ENCODE measurements around the gene OTOP2. TPM values are rescaled to one million over a fixed set of nuclear protein-coding genes. Genes with fewer than 3 reads are reported as not detected.

Gene OTOP2, protein sequence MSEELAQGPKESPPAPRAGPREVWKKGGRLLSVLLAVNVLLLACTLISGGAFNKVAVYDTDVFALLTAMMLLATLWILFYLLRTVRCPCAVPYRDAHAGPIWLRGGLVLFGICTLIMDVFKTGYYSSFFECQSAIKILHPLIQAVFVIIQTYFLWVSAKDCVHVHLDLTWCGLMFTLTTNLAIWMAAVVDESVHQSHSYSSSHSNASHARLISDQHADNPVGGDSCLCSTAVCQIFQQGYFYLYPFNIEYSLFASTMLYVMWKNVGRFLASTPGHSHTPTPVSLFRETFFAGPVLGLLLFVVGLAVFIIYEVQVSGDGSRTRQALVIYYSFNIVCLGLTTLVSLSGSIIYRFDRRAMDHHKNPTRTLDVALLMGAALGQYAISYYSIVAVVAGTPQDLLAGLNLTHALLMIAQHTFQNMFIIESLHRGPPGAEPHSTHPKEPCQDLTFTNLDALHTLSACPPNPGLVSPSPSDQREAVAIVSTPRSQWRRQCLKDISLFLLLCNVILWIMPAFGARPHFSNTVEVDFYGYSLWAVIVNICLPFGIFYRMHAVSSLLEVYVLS
- not detected for total RNA-seq

DNA sequence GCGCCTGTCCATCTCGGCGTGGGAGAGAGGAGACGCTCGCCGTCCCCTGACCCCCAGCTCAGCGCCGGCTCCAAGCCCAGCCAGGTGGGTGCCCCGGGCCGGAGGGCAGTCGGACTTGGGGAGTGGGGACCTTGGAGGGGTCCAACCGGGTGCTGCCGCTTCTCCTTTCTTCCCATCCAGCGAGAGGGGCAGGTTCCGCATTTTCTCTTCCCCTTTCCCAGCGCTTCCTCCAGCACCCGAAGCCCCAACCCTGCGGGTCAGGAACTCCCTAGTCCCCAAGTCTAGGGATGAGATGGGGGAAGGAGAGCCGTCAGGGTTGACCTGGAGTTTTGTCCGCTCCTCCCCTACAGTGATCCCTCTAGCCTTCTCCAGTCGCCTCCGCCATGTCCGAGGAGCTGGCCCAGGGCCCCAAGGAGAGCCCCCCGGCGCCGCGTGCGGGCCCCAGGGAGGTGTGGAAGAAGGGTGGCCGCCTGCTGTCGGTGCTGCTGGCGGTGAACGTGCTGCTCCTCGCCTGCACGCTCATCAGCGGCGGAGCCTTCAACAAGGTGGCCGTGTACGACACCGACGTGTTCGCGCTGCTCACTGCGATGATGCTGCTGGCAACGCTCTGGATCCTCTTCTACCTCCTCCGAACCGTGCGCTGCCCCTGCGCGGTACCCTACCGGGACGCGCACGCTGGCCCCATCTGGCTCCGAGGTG, at the start of gene OTOP2:
Gene OTOP2, plus strand, starts transcription at position 24 of the 699 bp plus-strand sequence. Its CDS starts 360 bp downstream, at position 384.
- TF ChIP-seq EP300 (IDR thresholded peaks at IDR 0.05) (no peak), POLR2AphosphoS5 (IDR thresholded peaks at IDR 0.05) (no peak), POLR2A (IDR thresholded peaks at IDR 0.05) (no peak)
- H3K27me3 ChIP-seq = peaks cover 0 to 46% (median 20%) of the 10 kb centered on the region in 4 donors
- DNase-seq = peak; percentile 58 to 81
- H3K4me1 ChIP-seq = peaks cover 22 to 23% (median 22%) of the 10 kb centered on the region in 4 donors
- H3K4me3 ChIP-seq = peak within 1 kb of the TSS in 3 of 4 donors; percentile 23 to 43 (median 40)
- no peaks in the 10 kb centered on the region for H3K9me3 ChIP-seq
- 3 to 4% methylated on average over 6 to 46 of the region's 54 CpGs for WGBS, 2 donors
- H3K27ac ChIP-seq = no peak within 1 kb of the TSS
- H3K36me3 ChIP-seq = no peaks in the 10 kb centered on the region
- peak in 1 of 2 donors; percentile 61 for ATAC-seq (ENCODE audit: low FRiP score in 2 of 2)

DNA sequence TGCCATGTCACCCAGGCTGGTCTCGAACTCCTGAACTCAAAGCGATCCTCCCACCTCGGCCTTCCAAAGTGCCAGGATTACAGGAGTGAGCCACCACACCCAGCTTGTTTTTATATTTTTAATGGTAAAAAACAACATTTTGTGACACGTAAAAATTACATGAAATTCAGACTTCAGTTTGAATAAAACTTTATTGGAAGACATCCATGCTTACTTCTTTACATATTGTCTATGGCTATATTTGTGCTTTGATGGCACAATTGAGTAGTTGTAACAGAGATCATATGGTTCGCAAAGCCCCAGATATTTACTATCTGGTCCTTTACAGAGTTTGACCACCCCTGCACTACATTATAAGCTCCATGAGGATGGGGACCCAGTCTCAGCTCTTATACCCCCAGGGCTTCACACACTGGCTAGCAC, 49.4 kb upstream of the OTOP2 start:
- 96 to 100% methylated on average over 5 of the region's 5 CpGs for WGBS, 2 donors
- Histone ChIP-seq H3K4me1 (peaks cover 13 to 19% (median 15%) of the 10 kb centered on the region in 4 donors), H3K36me3 (no peaks in the 10 kb centered on the region), H3K27me3 (no peaks in the 10 kb centered on the region), H3K4me3 (no peak overlapping the region), H3K9me3 (no peaks in the 10 kb centered on the region), H3K27ac (no peak overlapping the region)
- ATAC-seq (ENCODE audit: low FRiP score in 2 of 2) = no peak
- no peak for DNase-seq
- TF ChIP-seq, protein P1, sequence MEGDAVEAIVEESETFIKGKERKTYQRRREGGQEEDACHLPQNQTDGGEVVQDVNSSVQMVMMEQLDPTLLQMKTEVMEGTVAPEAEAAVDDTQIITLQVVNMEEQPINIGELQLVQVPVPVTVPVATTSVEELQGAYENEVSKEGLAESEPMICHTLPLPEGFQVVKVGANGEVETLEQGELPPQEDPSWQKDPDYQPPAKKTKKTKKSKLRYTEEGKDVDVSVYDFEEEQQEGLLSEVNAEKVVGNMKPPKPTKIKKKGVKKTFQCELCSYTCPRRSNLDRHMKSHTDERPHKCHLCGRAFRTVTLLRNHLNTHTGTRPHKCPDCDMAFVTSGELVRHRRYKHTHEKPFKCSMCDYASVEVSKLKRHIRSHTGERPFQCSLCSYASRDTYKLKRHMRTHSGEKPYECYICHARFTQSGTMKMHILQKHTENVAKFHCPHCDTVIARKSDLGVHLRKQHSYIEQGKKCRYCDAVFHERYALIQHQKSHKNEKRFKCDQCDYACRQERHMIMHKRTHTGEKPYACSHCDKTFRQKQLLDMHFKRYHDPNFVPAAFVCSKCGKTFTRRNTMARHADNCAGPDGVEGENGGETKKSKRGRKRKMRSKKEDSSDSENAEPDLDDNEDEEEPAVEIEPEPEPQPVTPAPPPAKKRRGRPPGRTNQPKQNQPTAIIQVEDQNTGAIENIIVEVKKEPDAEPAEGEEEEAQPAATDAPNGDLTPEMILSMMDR (IDR thresholded peaks at IDR 0.05) = no peak
- no peak for TF ChIP-seq EP300 (IDR thresholded peaks at IDR 0.05)

DNA sequence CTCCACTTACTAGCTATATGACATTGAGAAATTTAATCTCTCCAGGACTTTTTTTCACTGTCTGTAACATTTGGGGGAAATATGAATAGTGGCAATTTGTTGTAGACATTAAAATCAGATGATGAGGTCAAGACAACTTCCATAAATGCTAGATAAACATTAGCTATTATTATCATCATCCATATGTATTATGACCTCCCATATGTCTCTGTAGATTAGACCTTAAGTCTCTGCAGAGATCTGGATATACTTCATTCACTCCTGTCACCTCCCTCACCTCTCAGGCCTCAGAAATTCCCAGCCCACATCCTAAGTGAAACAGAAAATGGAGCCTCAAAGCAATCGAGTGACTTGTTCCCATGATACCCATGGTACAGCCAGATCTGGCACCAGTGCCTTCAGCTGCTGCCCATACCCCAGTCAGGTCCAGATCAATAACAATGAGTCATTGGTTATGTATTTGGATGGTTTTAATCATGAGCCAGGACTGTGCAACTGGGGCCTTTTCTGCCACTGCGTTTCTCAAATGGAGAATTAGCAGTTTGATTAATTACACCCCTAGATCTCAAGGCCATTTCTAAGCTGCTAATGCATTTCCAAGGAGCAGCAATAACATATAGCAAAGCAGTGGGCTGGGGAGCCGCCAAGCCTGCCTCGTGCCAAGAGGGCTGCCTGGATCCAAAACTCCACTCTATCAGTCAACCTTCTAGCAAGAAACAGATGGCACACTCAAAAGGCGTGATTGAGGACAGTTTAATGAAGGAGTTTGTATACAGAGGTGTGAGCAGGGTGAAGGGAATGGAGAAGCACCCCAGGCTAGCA, 48.7 kb upstream of the OTOP2 start:
- WGBS, 2 donors = 63 to 78% methylated on average over 5 of the region's 5 CpGs
- H3K36me3 ChIP-seq = no peaks in the 10 kb centered on the region
- H3K27ac ChIP-seq = no peak overlapping the region
- DNase-seq = no peak
- H3K27me3 ChIP-seq = no peaks in the 10 kb centered on the region
- H3K4me3 ChIP-seq = no peak overlapping the region
- TF ChIP-seq, protein P1 (IDR thresholded peaks at IDR 0.05) = no peak
- TF ChIP-seq EP300 (IDR thresholded peaks at IDR 0.05) (no peak), POLR2A (IDR thresholded peaks at IDR 0.05) (no peak)
- no peaks in the 10 kb centered on the region for H3K9me3 ChIP-seq
- H3K4me1 ChIP-seq = peaks cover 13 to 19% (median 15%) of the 10 kb centered on the region in 4 donors
- ATAC-seq (ENCODE audit: low FRiP score in 2 of 2) = no peak

GRCh38 chr17:74875977-74876593, 48.0 kb upstream of the OTOP2 start:
- Histone ChIP-seq H3K27ac (no peak overlapping the region), H3K4me3 (no peak overlapping the region), H3K9me3 (no peaks in the 10 kb centered on the region), H3K36me3 (no peaks in the 10 kb centered on the region), H3K27me3 (no peaks in the 10 kb centered on the region), H3K4me1 (peaks cover 13 to 19% (median 15%) of the 10 kb centered on the region in 4 donors)
- TF ChIP-seq EP300 (IDR thresholded peaks at IDR 0.05) (no peak), POLR2A (IDR thresholded peaks at IDR 0.05) (no peak), POLR2AphosphoS5 (IDR thresholded peaks at IDR 0.05) (no peak)
- TF ChIP-seq, protein P1 (IDR thresholded peaks at IDR 0.05) = no peak
- ATAC-seq (ENCODE audit: low FRiP score in 2 of 2) = no peak
- DNase-seq = no peak
- 64 to 67% methylated on average over 6 of the region's 6 CpGs for WGBS, 2 donors
